NCI-H2171 (cell line): ENCODE results near the gene TK2.
A peak's percentile ranks its signal among the peaks of the same experiment; 100 is the strongest.
"Not testable (repeated sequence)": the region's sequence is repeated elsewhere in the genome, so short reads cannot be mapped to it uniquely, and the experiment has no call there.

Source experiments
- DNase-seq: peaks from one replicate; lab custom pipeline; 2025; lab: John Stamatoyannopoulos, UW

The TK2 gene

GRCh38 chr16:66572356-66572755 is 22.4 kb upstream of the TK2 start:
- no peak for DNase-seq

- no peak for DNase-seq
These were observed 20.0 kb upstream of the TK2 start for GRCh38 chr16:66569827-66570405.

GRCh38 chr16:66569131-66569530 is 19.2 kb upstream of the TK2 start:
- no peak for DNase-seq

- DNase-seq: no peak
These were observed 18.4 kb upstream of the TK2 start for GRCh38 chr16:66568355-66568754.

GRCh38 chr16:66567270-66567669 is 17.3 kb upstream of the TK2 start:
- not testable (repeated sequence) for DNase-seq

- no peak for DNase-seq
These were observed 16.4 kb upstream of the TK2 start, which contains the start of gene CMTM1 for GRCh38 chr16:66566051-66566901. CMTM1 (plus strand) TSS chr16:66566439; CDS start chr16:66566514, 75 bp downstream.

- no peak for DNase-seq
These were observed 13.8 kb upstream of the TK2 start for GRCh38 chr16:66563574-66564334.

- no peak for DNase-seq
These were observed 13.1 kb upstream of the TK2 start for GRCh38 chr16:66562986-66563385.

GRCh38 chr16:66562409-66562808 is 12.5 kb upstream of the TK2 start:
- no peak for DNase-seq

GRCh38 chr16:66561381-66562080 is 11.6 kb upstream of the TK2 start:
- no peak for DNase-seq

GRCh38 chr16:66560107-66560506 is 10.2 kb upstream of the TK2 start:
- DNase-seq: no peak

- no peak for DNase-seq
These were observed 4.6 kb upstream of the TK2 start for GRCh38 chr16:66554495-66554894.

- no peak for DNase-seq
These were observed 4.1 kb upstream of the TK2 start for GRCh38 chr16:66554021-66554420.

GRCh38 chr16:66553223-66553622 is 3.3 kb upstream of the TK2 start:
- no peak for DNase-seq

- peak; percentile 75 for DNase-seq
These were observed 2.6 kb upstream of the TK2 start, which contains the start of gene CKLF for GRCh38 chr16:66552286-66553177. CKLF (plus strand) TSS chr16:66552576; CDS start chr16:66552716, 140 bp downstream.

- DNase-seq: no peak
These were observed 1.9 kb upstream of the TK2 start for GRCh38 chr16:66551788-66552285.

- DNase-seq: peak; percentile 14
These were observed 1.4 kb upstream of the TK2 start for GRCh38 chr16:66551348-66551759.

GRCh38 chr16:66548868-66549267 is 1.1 kb downstream of the TK2 start:
- no peak for DNase-seq

- DNase-seq: no peak
These were observed 1.9 kb downstream of the TK2 start for GRCh38 chr16:66548068-66548467.

GRCh38 chr16:66547101-66547989 is 2.6 kb downstream of the TK2 start:
- DNase-seq: no peak
